B cell (primary cell): ENCODE results near the gene AMBRA1. TPM values are rescaled to one million over a fixed set of nuclear protein-coding genes. Genes with fewer than 3 reads are reported as not detected.

Experiments
- ATAC-seq: fragments of 200-7000 bp; cut with Tn5 transposase; one replicate; pipeline ENCODE4 v1.10.0; 2021; ENCODE audit warnings: low read depth, mild to moderate bottlenecking, moderate number of reproducible peaks, moderate library complexity
- CTCF ChIA-PET: fragments of 350-600 bp; sonication (Branson Sonifier 250); formaldehyde crosslinking; loops from one replicate; lab custom pipeline; 2021; ENCODE audit warnings: antibody characterized with exemption, inconsistent platforms; lab: Charles Lee
- POLR2A ChIA-PET: fragments of 350-600 bp; sonication (Branson Sonifier 250); formaldehyde crosslinking; loops from one replicate; lab custom pipeline; 2021; ENCODE audit warnings: antibody characterized with exemption; lab: Charles Lee
- DNase-seq: peaks from one replicate; pipeline ENCODE4 v3.0.0; 2013
- H2AFZ ChIP-seq: 2 replicates; pipeline ENCODE4 v1.6.1; 2012; ENCODE audit warnings: mild to moderate bottlenecking, low read depth, low read length; ENCODE audit not compliant: insufficient read depth, poor library complexity, severe bottlenecking
- H3K27ac ChIP-seq, 2 donors: 1 replicate in 1 of 2; 2 replicates in 1 of 2; pipeline ENCODE4 v1.5.1; 2012 to 2013; ENCODE audit warnings: low read length in 2 of 2, mild to moderate bottlenecking in 2 of 2, moderate library complexity in 1 of 2
- H3K27me3 ChIP-seq, 4 experiments: fragments of 200-600 bp in 1 of 4; sonication (generic) in 1 of 4; replicated peaks in 1 of 4; 1 replicate in 2 of 4; 2 replicates in 2 of 4; pipeline versions ENCODE4 v1.6.1 to v1.7.0; 2013 to 2016; ENCODE audit warnings: low read length in 3 of 4, mild to moderate bottlenecking in 2 of 4, mixed read lengths in 1 of 4, moderate library complexity in 1 of 4; ENCODE audit not compliant: insufficient read depth in 4 of 4, control insufficient read depth in 3 of 4; ENCODE audit errors: control extremely low read depth in 1 of 4
- H3K36me3 ChIP-seq, 2 experiments: replicated peaks in 1 of 2; 1 replicate in 1 of 2; 2 replicates in 1 of 2; pipeline versions ENCODE4 v1.6.1 to v1.7.1; 2013; ENCODE audit warnings: low read length in 1 of 2; ENCODE audit not compliant: insufficient read depth in 2 of 2, control insufficient read depth in 1 of 2; ENCODE audit errors: control extremely low read depth in 1 of 2, extremely low read depth in 1 of 2
- H3K4me1 ChIP-seq, 2 donors: fragments of 200-600 bp in 1 of 2; sonication (generic) in 1 of 2; 1 replicate in 1 of 2; 2 replicates in 1 of 2; pipeline versions ENCODE4 v1.5.1 to v1.6.1; 2013 to 2017; ENCODE audit warnings: low read length in 2 of 2; ENCODE audit not compliant: control insufficient read depth in 2 of 2, insufficient read depth in 2 of 2
- H3K4me2 ChIP-seq: replicated peaks from 2 replicates; pipeline ENCODE3; 2012; ENCODE audit warnings: mild to moderate bottlenecking, low read depth, low read length; ENCODE audit not compliant: poor library complexity, severe bottlenecking
- H3K4me3 ChIP-seq, 5 experiments: fragments of 200-600 bp in 1 of 5; sonication (generic) in 1 of 5; 1 replicate in 3 of 5; 2 replicates in 2 of 5; pipeline versions ENCODE4 v1.5.1 to v1.7.0; 2011 to 2016; ENCODE audit warnings: low read length in 4 of 5, mild to moderate bottlenecking in 4 of 5, low read depth in 2 of 5, control low read depth in 1 of 5, moderate library complexity in 1 of 5; ENCODE audit not compliant: insufficient read depth in 1 of 5; ENCODE audit errors: control extremely low read depth in 1 of 5, extremely low read depth in 1 of 5
- H3K79me2 ChIP-seq: fragments of 200-600 bp; sonication (generic); one replicate; pipeline ENCODE4 v1.6.0; 2016; ENCODE audit warnings: low read length; ENCODE audit not compliant: control insufficient read depth, insufficient read depth
- H3K9ac ChIP-seq: fragments of 200-600 bp; sonication (generic); 2 replicates; pipeline ENCODE4 v1.6.1; 2017; ENCODE audit warnings: mild to moderate bottlenecking, low read length, moderate library complexity
- H3K9me3 ChIP-seq, 3 donors: one replicate each; pipeline versions ENCODE4 v1.6.1 to v1.7.1; 2013; ENCODE audit warnings: low read length in 2 of 3; ENCODE audit not compliant: control insufficient read depth in 2 of 3, insufficient read depth in 1 of 3; ENCODE audit errors: control extremely low read depth in 1 of 3
- H4K20me1 ChIP-seq: 2 replicates; pipeline ENCODE4 v1.6.0; 2012; ENCODE audit warnings: mild to moderate bottlenecking, low read length; ENCODE audit not compliant: insufficient read depth, control insufficient read depth, poor library complexity, severe bottlenecking
- H3K27ac Mint-ChIP-seq: one replicate; pipeline ENCODE4 v1.8.0; 2021; ENCODE audit warnings: mixed read lengths
- H3K27me3 Mint-ChIP-seq: one replicate; pipeline ENCODE4 v1.8.0; 2021; ENCODE audit warnings: mixed read lengths
- H3K4me1 Mint-ChIP-seq: one replicate; pipeline ENCODE4 v1.8.0; 2021; ENCODE audit warnings: mixed read lengths
- H3K4me3 Mint-ChIP-seq: one replicate; pipeline ENCODE4 v1.8.0; 2021; ENCODE audit warnings: mixed read lengths
- H3K9me3 Mint-ChIP-seq: one replicate; pipeline ENCODE4 v1.8.0; 2022; ENCODE audit warnings: mixed read lengths; ENCODE audit not compliant: insufficient read depth
- CTCF ChIP-seq: fragments of 200-600 bp; IDR thresholded peaks from one replicate; pipeline ENCODE4 v1.8.0; 2022; ENCODE audit warnings: antibody characterized with exemption, mild to moderate bottlenecking
- EZH2 ChIP-seq: IDR thresholded peaks from 2 replicates; pipeline ENCODE4 v1.6.1; 2012; ENCODE audit warnings: borderline replicate concordance, low read depth, mild to moderate bottlenecking, moderate library complexity, low read length; ENCODE audit not compliant: insufficient read depth, poor library complexity, severe bottlenecking
- WGBS: methylation state at CpG from one replicate; pipeline ENCODE4 v1.1.5; 2013; ENCODE audit warnings: missing lambda C conversion rate; ENCODE audit not compliant: insufficient coverage; 5-methylcytosine and 5-hydroxymethylcytosine counted together
- intact Hi-C: fragments of 100-400 bp; cut with micrococcal nuclease; formaldehyde crosslinking; loops from one replicate; pipeline ENCODE4 v1.10.0; 2022
- polyA plus RNA-seq: library from polyadenylated mRNA; depleted of rRNA; stranded (reverse); fragments of >200 nt; gene quantifications from 2 replicates; pipeline ENCODE4 v1.2.3, GENCODE V29; 2012
- total RNA-seq, 2 donors: library from RNA; stranded (reverse); fragments of 120-200 nt in 1 of 2; gene quantifications; 1 replicate in 1 of 2; 2 replicates in 1 of 2; pipeline versions ENCODE4 v1.2.3 to v1.2.4, GENCODE V29; 2013 to 2022

AMBRA1 gene
- total and polyA plus RNA-seq, 2 donors (not counting 1 experiment from before 2014, with no cell fraction given), result 13.8 to 36.1 TPM

GRCh38 chr11:46514370-46514769, 79.5 kb downstream of the AMBRA1 start:
- Mint-ChIP-seq H3K27me3 (no peaks in the 10 kb centered on the region), H3K27ac (no peak overlapping the region), H3K9me3 (no peaks in the 10 kb centered on the region), H3K4me3 (no peak overlapping the region), H3K4me1 (peaks cover 3% of the 10 kb centered on the region)
- Histone ChIP-seq H3K36me3 (peaks cover 6 to 16% of the 10 kb centered on the region in 2 experiments), H3K4me2 (no peak overlapping the region), H3K27ac (no peak overlapping the region), H4K20me1 (peaks cover 24% of the 10 kb centered on the region), H2AFZ (no peak overlapping the region), H3K9ac (no peak overlapping the region), H3K27me3 (no peaks in the 10 kb centered on the region), H3K9me3 (no peaks in the 10 kb centered on the region), H3K4me1 (no peaks in the 10 kb centered on the region), H3K79me2 (peaks cover 32% of the 10 kb centered on the region), H3K4me3 (no peak overlapping the region)
- intact Hi-C loops, result no loop called here
- no peak for TF ChIP-seq EZH2
- POLR2A ChIA-PET, result no interaction called here
- WGBS, result no CpG with 5 or more reads among the region's 1 CpG
- DNase-seq (no peak), ATAC-seq (no peak)
- CTCF ChIA-PET, result interaction anchor here (1.3 kb wide), 1 partner anchor 25 kb away, joined by 5 read pairs; no protein-coding TSS in a partner anchor

GRCh38 chr11:46513934-46514342, 79.9 kb downstream of the AMBRA1 start:
- H3K4me2 ChIP-seq, result no peak overlapping the region
- H3K9me3 ChIP-seq, result no peaks in the 10 kb centered on the region
- H3K4me3 ChIP-seq, result no peak overlapping the region
- H4K20me1 ChIP-seq, result peaks cover 23% of the 10 kb centered on the region
- H2AFZ ChIP-seq, result no peak overlapping the region
- CTCF ChIA-PET, result no interaction called here
- WGBS, result 61% methylated on average over 3 of the region's 3 CpGs
- Mint-ChIP-seq H3K27me3 (no peaks in the 10 kb centered on the region), H3K4me1 (no peaks in the 10 kb centered on the region), H3K27ac (no peak overlapping the region), H3K9me3 (no peaks in the 10 kb centered on the region), H3K4me3 (no peak overlapping the region)
- H3K79me2 ChIP-seq, result peaks cover 28% of the 10 kb centered on the region
- no peak overlapping the region for H3K27ac ChIP-seq
- H3K4me1 ChIP-seq, result no peaks in the 10 kb centered on the region
- no peak for TF ChIP-seq CTCF
- no peak for TF ChIP-seq EZH2
- no peak for DNase-seq
- H3K36me3 ChIP-seq, result peaks cover 6 to 16% of the 10 kb centered on the region in 2 experiments
- ATAC-seq, result no peak
- POLR2A ChIA-PET, result no interaction called here
- intact Hi-C loops, result no loop called here
- H3K27me3 ChIP-seq, result no peaks in the 10 kb centered on the region
- no peak overlapping the region for H3K9ac ChIP-seq
